Lung (tissue), 12 donors: ENCODE data around the gene C12orf43. TPM values are rescaled to one million over a fixed set of nuclear protein-coding genes. Genes with fewer than 3 reads are reported as not detected.

ENCODE experiments used
- ATAC-seq: fragments of 200-7000 bp; cut with Tn5 transposase; one replicate; pipeline ENCODE4 v1.9.1; 2020; ENCODE audit warnings: moderate number of reproducible peaks; ENCODE audit not compliant: insufficient read depth, low FRiP score
- DNase-seq, 3 donors: peaks; one replicate each; pipeline ENCODE4 v3.0.0-alpha.2; 2013 to 2017
- H3K27ac ChIP-seq, 2 donors: one replicate each; pipeline ENCODE4 v1.5.1; 2013; ENCODE audit warnings: mild to moderate bottlenecking in 2 of 2, moderate library complexity in 2 of 2, control low read depth in 1 of 2, inconsistent platforms in 1 of 2, low read depth in 1 of 2, low read length in 1 of 2
- H3K27me3 ChIP-seq, 3 donors: one replicate each; pipeline ENCODE4 v1.5.1; 2013; ENCODE audit warnings: low read length in 2 of 3; ENCODE audit not compliant: control insufficient read depth in 3 of 3, insufficient read depth in 3 of 3
- H3K36me3 ChIP-seq, 4 donors: one replicate each; pipeline ENCODE4 v1.5.1; 2013; ENCODE audit warnings: low read length in 4 of 4, mild to moderate bottlenecking in 1 of 4, moderate library complexity in 1 of 4; ENCODE audit not compliant: control insufficient read depth in 4 of 4, insufficient read depth in 4 of 4
- H3K4me1 ChIP-seq, 5 donors: one replicate each; pipeline ENCODE4 v1.5.1; 2013; ENCODE audit warnings: low read length in 5 of 5, mild to moderate bottlenecking in 2 of 5, moderate library complexity in 1 of 5; ENCODE audit not compliant: control insufficient read depth in 5 of 5, insufficient read depth in 5 of 5
- H3K4me3 ChIP-seq: one replicate; pipeline ENCODE4 v1.5.1; 2013; ENCODE audit warnings: mild to moderate bottlenecking, control low read depth, moderate library complexity
- H3K9ac ChIP-seq, 2 donors: one replicate each; pipeline ENCODE4 v1.5.1; 2013; ENCODE audit warnings: low read length in 2 of 2, control low read depth in 1 of 2; ENCODE audit not compliant: insufficient read depth in 1 of 2
- H3K9me3 ChIP-seq, 4 donors: one replicate each; pipeline ENCODE4 v1.5.1; 2013; ENCODE audit warnings: low read length in 3 of 4, mild to moderate bottlenecking in 1 of 4, moderate library complexity in 1 of 4; ENCODE audit not compliant: control insufficient read depth in 4 of 4, insufficient read depth in 3 of 4
- CTCF ChIP-seq: IDR thresholded peaks from 2 replicates; pipeline ENCODE4 v1.5.1; 2012; ENCODE audit warnings: mild to moderate bottlenecking; ENCODE audit errors: control extremely low read depth, extremely low read depth
- WGBS, 2 donors: extraction: QIAGEN DNeasy Blood & Tissue Kit; methylation state at CpG; one replicate each; pipeline ENCODE4 v1.1.7; 2013; 5-methylcytosine and 5-hydroxymethylcytosine counted together
- polyA plus RNA-seq, 2 donors: library from polyadenylated mRNA; stranded (reverse); fragments of 200-250 nt; gene quantifications; one replicate each; pipeline ENCODE4 v1.2.1, GENCODE V29; 2013
- total RNA-seq, 2 donors: library from RNA; depleted of rRNA in 1 of 2; stranded (reverse); fragments of >200 nt in 1 of 2; gene quantifications; one replicate each; pipeline ENCODE4 v1.2.1, GENCODE V29; 2014 to 2021
- donor health status: control.
- donor health status: control.
- donor health status: Bipolar disorder and iron deficiency.
- donor health status: healthy.
- donor health status: DM: yes; HTN: yes; CAD: no.

The C12orf43 gene
- total and polyA plus RNA-seq, 4 donors = 9.9 to 17.6 (median 12.5) TPM

DNA sequence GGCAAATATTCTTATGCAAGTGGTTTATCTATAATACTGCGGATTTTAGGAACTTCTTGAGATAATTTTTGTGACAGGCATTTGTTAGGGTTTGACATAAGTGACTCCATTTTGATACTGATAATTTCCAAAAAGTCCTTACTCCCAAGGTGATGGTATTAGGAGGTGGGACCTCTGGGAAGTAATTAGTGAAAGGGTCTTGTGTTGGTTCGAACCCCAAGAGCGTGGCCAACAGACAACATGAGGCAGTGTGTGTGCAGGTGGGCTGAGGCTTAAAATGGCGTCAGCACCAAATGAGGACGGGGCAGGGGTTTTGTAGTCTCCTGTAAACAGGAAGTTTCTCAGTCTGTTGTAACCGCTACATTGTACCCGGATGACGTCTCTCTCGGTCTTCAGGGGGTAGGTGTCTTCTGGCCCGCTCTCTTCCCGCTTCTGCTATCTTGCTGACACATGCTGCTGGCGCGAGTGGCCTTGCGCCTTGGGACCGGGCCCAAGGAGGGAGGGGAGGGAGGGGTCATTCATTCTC lies 1.7 kb upstream of the C12orf43 start:
- peaks cover 0 to 7% (median 0%) of the 10 kb centered on the region in 4 donors for H3K36me3 ChIP-seq
- H3K27me3 ChIP-seq = no peaks in the 10 kb centered on the region
- H3K4me1 ChIP-seq = peaks cover 0 to 9% (median 2%) of the 10 kb centered on the region in 5 donors
- no peak for TF ChIP-seq CTCF
- H3K4me3 ChIP-seq = no peak overlapping the region
- DNase-seq (no peak), ATAC-seq (no peak)
- H3K9ac ChIP-seq = no peak overlapping the region
- WGBS, 2 donors = 70 to 79% methylated on average over 15 of the region's 15 CpGs
- no peak overlapping the region for H3K27ac ChIP-seq
- H3K9me3 ChIP-seq = no peaks in the 10 kb centered on the region

GRCh38 chr12:121013715-121014114 lies 2.6 kb downstream of the C12orf43 start:
- no peak for ATAC-seq
- peaks cover 0 to 2% (median 0%) of the 10 kb centered on the region in 4 donors for H3K9me3 ChIP-seq
- no peak for DNase-seq
- TF ChIP-seq CTCF = no peak
- H3K4me3 ChIP-seq = no peak overlapping the region
- no peak overlapping the region for H3K9ac ChIP-seq
- H3K36me3 ChIP-seq = peaks cover 10 to 31% (median 16%) of the 10 kb centered on the region in 4 donors
- H3K27me3 ChIP-seq = no peaks in the 10 kb centered on the region
- H3K4me1 ChIP-seq = peaks cover 0 to 9% (median 2%) of the 10 kb centered on the region in 5 donors
- WGBS, 2 donors = 88 to 96% methylated on average over 3 of the region's 3 CpGs
- H3K27ac ChIP-seq = no peak overlapping the region

DNA sequence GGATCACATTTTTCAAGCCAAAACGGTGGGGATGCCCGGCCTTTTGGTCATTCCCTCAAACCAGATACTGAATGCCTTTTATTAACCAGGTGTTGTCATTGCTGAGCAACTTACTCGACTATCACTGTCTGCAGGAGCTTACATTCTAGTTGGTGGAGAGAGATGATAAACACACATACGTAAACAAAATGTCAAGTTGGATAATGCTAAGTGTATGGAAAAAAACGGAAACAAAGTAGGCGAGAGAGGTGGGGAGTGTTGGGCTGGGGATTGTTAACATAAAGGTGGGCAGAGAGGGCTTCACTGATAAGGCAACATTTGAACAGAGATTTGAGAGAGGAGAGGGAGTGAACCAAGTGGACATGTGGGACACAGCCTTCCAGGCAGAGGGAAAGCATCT lies 4.5 kb downstream of the C12orf43 start:
- DNase-seq (no peak), ATAC-seq (no peak)
- Histone ChIP-seq H3K27ac (no peak overlapping the region), H3K9ac (no peak overlapping the region), H3K36me3 (peaks cover 10 to 43% (median 25%) of the 10 kb centered on the region in 4 donors), H3K4me3 (no peak overlapping the region), H3K9me3 (peaks cover 0 to 2% (median 0%) of the 10 kb centered on the region in 4 donors), H3K27me3 (no peaks in the 10 kb centered on the region), H3K4me1 (peaks cover 0 to 9% (median 2%) of the 10 kb centered on the region in 5 donors)
- 79 to 84% methylated on average over 6 of the region's 6 CpGs for WGBS, 2 donors
- no peak for TF ChIP-seq CTCF

DNA sequence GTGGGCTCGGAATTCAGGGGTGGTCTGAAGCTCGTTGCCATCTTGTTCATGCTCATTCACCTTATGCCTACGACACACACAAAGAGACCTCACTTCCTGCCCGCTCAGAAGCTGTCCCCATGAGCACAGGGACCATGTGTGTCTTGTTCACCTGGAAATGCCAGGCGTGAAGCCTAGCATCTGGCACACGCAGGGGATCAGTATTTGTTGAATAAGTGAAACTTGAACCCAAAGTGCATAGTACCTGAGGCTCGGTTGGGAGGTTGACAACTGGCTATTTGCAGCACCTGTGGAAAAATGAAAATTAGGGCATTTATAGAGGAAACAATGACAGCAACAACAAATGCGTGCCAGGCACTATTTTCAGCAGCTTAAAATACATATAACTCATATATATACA lies 5.4 kb downstream of the C12orf43 start:
- DNase-seq = no peak
- no peaks in the 10 kb centered on the region for H3K27me3 ChIP-seq
- WGBS, 2 donors = 94 to 97% methylated on average over 8 of the region's 8 CpGs
- no peak overlapping the region for H3K9ac ChIP-seq
- no peak overlapping the region for H3K27ac ChIP-seq
- H3K4me3 ChIP-seq = no peak overlapping the region
- no peak for ATAC-seq
- peaks cover 10 to 44% (median 28%) of the 10 kb centered on the region in 4 donors for H3K36me3 ChIP-seq
- TF ChIP-seq CTCF = no peak
- peaks cover 0 to 2% (median 0%) of the 10 kb centered on the region in 4 donors for H3K9me3 ChIP-seq
- peaks cover 0 to 8% (median 2%) of the 10 kb centered on the region in 5 donors for H3K4me1 ChIP-seq
